ENCODE data around the gene PATL2.

GRCh38 chr15:44657378-44657777 is 53.7 kb downstream of the PATL2 start:
- no peak for TF ChIP-seq ZFP3 (CRISPR knock-in tag; IDR thresholded peaks at IDR 0.05)
- TF ChIP-seq TCF4 (CRISPR knock-in tag; IDR thresholded peaks at IDR 0.05; ENCODE audit: borderline replicate concordance): no peak
- no peak for TF ChIP-seq ZC3H10 (CRISPR knock-in tag; IDR thresholded peaks at IDR 0.05)
- TF ChIP-seq TOX (CRISPR knock-in tag; IDR thresholded peaks at IDR 0.05; ENCODE audit: borderline replicate concordance): no peak

Data from SK-N-SH treated with all-trans-retinoic acid at 6 μM for 48 hours (cell line).